GM12878 (cell line): ENCODE results near the gene MAP3K7. TPM values are rescaled to one million over a fixed set of nuclear protein-coding genes. Genes with fewer than 3 reads are reported as not detected.

ENCODE experiments used
- ATAC-seq: fragments of 200-7000 bp; cut with Tn5 transposase; 3 replicates; pipeline ENCODE4 v1.9.1; 2020; ENCODE audit warnings: mild to moderate bottlenecking, moderate library complexity
- BruUV-seq: library from RNA; stranded (reverse); fragments of 400-500 nt; replicated peaks from 2 replicates; lab custom pipeline; 2021; lab: Mats Ljungman, UMichigan
- CTCF ChIA-PET: fragments of 300-600 bp; sonication (Branson Sonifier 250); formaldehyde crosslinking; extraction: SDS; loops from one replicate; lab custom pipeline; 2021; ENCODE audit warnings: inconsistent platforms; lab: Yijun Ruan, JAX
- POLR2A ChIA-PET: fragments of 350-600 bp; formaldehyde crosslinking; extraction: SDS; loops from one replicate; lab custom pipeline; 2021; ENCODE audit warnings: inconsistent platforms; lab: Charles Lee
- RAD21 ChIA-PET: fragments of 300-600 bp; sonication (Branson Sonifier 250); formaldehyde crosslinking; loops from one replicate; lab custom pipeline; 2023; ENCODE audit warnings: antibody characterized with exemption; ENCODE audit not compliant: unreplicated experiment; lab: Charles Lee
- SMC1A ChIA-PET: fragments of 300-600 bp; sonication (Branson Sonifier 250); formaldehyde crosslinking; loops from one replicate; lab custom pipeline; 2023; ENCODE audit not compliant: unreplicated experiment, uncharacterized antibody; lab: Charles Lee
- DNase-seq: peaks from one replicate; pipeline ENCODE4 v3.0.0-alpha.2; 2011; ENCODE audit warnings: low read depth, low spot score
- FAIRE-seq: peaks from 3 replicates; lab custom pipeline; 2011; peaks lifted over from hg19 to GRCh38; lab: Jason Lieb, UNC
- H2AFZ ChIP-seq: 2 replicates; pipeline ENCODE4 v1.6.0; 2011; ENCODE audit warnings: low read depth, low read length, control low read depth; ENCODE audit not compliant: control insufficient read depth
- H3K27ac ChIP-seq: 2 replicates; pipeline ENCODE4 v1.5.1; 2011; ENCODE audit warnings: control low read depth; ENCODE audit not compliant: control insufficient read depth, insufficient read depth
- H3K27me3 ChIP-seq, 2 experiments: replicated peaks in 1 of 2; 2 replicates each; pipeline versions ENCODE4 v1.6.0 to v1.6.1; 2011; ENCODE audit warnings: low read length in 1 of 2; ENCODE audit not compliant: control insufficient read depth in 2 of 2, insufficient read depth in 2 of 2
- H3K36me3 ChIP-seq, 2 experiments: 2 replicates each; pipeline ENCODE4 v1.5.1; 2011; ENCODE audit warnings: low read length in 1 of 2; ENCODE audit not compliant: control insufficient read depth in 2 of 2, insufficient read depth in 2 of 2
- H3K4me1 ChIP-seq: 2 replicates; pipeline ENCODE4 v1.6.1; 2011; ENCODE audit warnings: mild to moderate bottlenecking, low read length, moderate library complexity, mixed read lengths; ENCODE audit not compliant: control insufficient read depth, insufficient read depth
- H3K4me2 ChIP-seq: 2 replicates; pipeline ENCODE4 v1.6.0; 2011; ENCODE audit warnings: control low read depth; ENCODE audit not compliant: control insufficient read depth, insufficient read depth
- H3K4me3 ChIP-seq: fragments of 200-600 bp; sonication (generic); 2 replicates; pipeline ENCODE4 v1.5.1; 2016
- H3K79me2 ChIP-seq: 2 replicates; pipeline ENCODE4 v1.6.0; 2011; ENCODE audit warnings: low read length; ENCODE audit not compliant: control insufficient read depth, insufficient read depth
- H3K9ac ChIP-seq: 2 replicates; pipeline ENCODE4 v1.8.0; 2011; ENCODE audit warnings: low read length, control low read depth, mixed read lengths; ENCODE audit not compliant: control insufficient read depth, insufficient read depth
- H3K9me3 ChIP-seq: replicated peaks from 3 replicates; pipeline ENCODE4 v1.5.1; 2011; ENCODE audit warnings: mild to moderate bottlenecking, low read length; ENCODE audit not compliant: control insufficient read depth, insufficient read depth
- H4K20me1 ChIP-seq: 2 replicates; pipeline ENCODE4 v1.6.0; 2011; ENCODE audit not compliant: control insufficient read depth, insufficient read depth
- BRCA1 ChIP-seq: IDR thresholded peaks from 2 replicates; pipeline ENCODE4 v1.6.1; 2011; ENCODE audit warnings: low read depth, low read length, improper control_type of control experiment
- CREB1 ChIP-seq: IDR thresholded peaks from 2 replicates; pipeline ENCODE4 v1.6.1; 2012; ENCODE audit warnings: low read depth, mild to moderate bottlenecking, inconsistent platforms
- JUND ChIP-seq: IDR thresholded peaks from 2 replicates; pipeline ENCODE4 v1.6.1; 2012; ENCODE audit warnings: low read depth, mild to moderate bottlenecking, low read length, improper control_type of control experiment, moderate library complexity
- KLF5 ChIP-seq: fragments of 450-650 bp; IDR thresholded peaks from 2 replicates; pipeline ENCODE4 v1.6.1; 2014; ENCODE audit warnings: mild to moderate bottlenecking; ENCODE audit not compliant: partially characterized antibody
- MEF2A ChIP-seq: IDR thresholded peaks from 2 replicates; pipeline ENCODE4 v1.6.1; 2011; ENCODE audit warnings: low read depth, mild to moderate bottlenecking, low read length, moderate library complexity; ENCODE audit not compliant: insufficient read depth
- NFIC ChIP-seq: IDR thresholded peaks from 2 replicates; pipeline ENCODE4 v1.6.1; 2012; ENCODE audit warnings: low read depth, mild to moderate bottlenecking, inconsistent platforms, low read length, moderate library complexity
- NR2F1 ChIP-seq: fragments of 450-650 bp; conservative IDR thresholded peaks from 2 replicates; pipeline ENCODE4 v1.6.1; 2017; ENCODE audit warnings: mild to moderate bottlenecking
- PAX8 ChIP-seq: fragments of 450-650 bp; IDR thresholded peaks from 2 replicates; pipeline ENCODE4 v1.6.1; 2017; ENCODE audit warnings: mild to moderate bottlenecking, moderate library complexity
- PML ChIP-seq: IDR thresholded peaks from 2 replicates; pipeline ENCODE4 v1.6.1; 2012; ENCODE audit warnings: low read length, inconsistent platforms
- POLR2AphosphoS5 ChIP-seq: IDR thresholded peaks from 2 replicates; pipeline ENCODE4 v1.6.1; 2011; ENCODE audit warnings: mild to moderate bottlenecking, low read length, inconsistent platforms
- RAD51 ChIP-seq: fragments of 450-650 bp; IDR thresholded peaks from 2 replicates; pipeline ENCODE4 v1.6.1; 2016; ENCODE audit warnings: moderate library complexity, mild to moderate bottlenecking, inconsistent platforms
- RELA ChIP-seq: fragments of 450-650 bp; IDR thresholded peaks from 2 replicates; pipeline ENCODE4 v1.8.0; 2014; ENCODE audit warnings: borderline replicate concordance; ENCODE audit not compliant: partially characterized antibody
- YY1 ChIP-seq: IDR thresholded peaks from 2 replicates; pipeline ENCODE4 v1.6.1; 2011; ENCODE audit warnings: low read depth, mild to moderate bottlenecking, low read length
- WGBS: methylation state at CpG from one replicate; pipeline ENCODE4 v1.1.6; 2016; ENCODE audit warnings: low lambda C conversion rate; ENCODE audit not compliant: insufficient replicate concordance, insufficient coverage; ENCODE audit errors: missing lambda C conversion rate; 5-methylcytosine and 5-hydroxymethylcytosine counted together
- in situ Hi-C: fragments of 300-500 bp; cut with MboI; formaldehyde crosslinking; loops from 9 replicates; pipeline ENCODE4 v1.14.3; 2018; ENCODE audit warnings: mixed read lengths
- intact Hi-C: fragments of 100-400 bp; cut with micrococcal nuclease; formaldehyde crosslinking; loops from one replicate; pipeline ENCODE4 v1.14.2; 2022; ENCODE audit not compliant: unreplicated experiment
- polyA plus RNA-seq, 11 experiments: library from polyadenylated mRNA; depleted of rRNA in 4 of 11; unstranded in 6 of 11; stranded (reverse) in 5 of 11; fragments of >200 nt; fragmentation: Nextera tagmentation in 4 of 11; fragmentation: Illumina TruSeq in 1 of 11; extraction: Ambion mirVana in 4 of 11; extraction: Trizol in 1 of 11; gene quantifications; 1 replicate in 1 of 11; 2 replicates in 10 of 11; pipeline versions ENCODE4 v1.2.1 to v1.2.3, GENCODE V29; 2011 to 2016; ENCODE audit warnings: inconsistent platforms in 2 of 11, missing spikeins in 2 of 11, low read depth in 1 of 11
- total RNA-seq, 4 experiments: library from RNA; depleted of rRNA in 3 of 4; stranded (reverse); fragments of >200 nt in 3 of 4; fragmentation: Illumina TruSeq in 1 of 4; extraction: Trizol in 1 of 4; gene quantifications; 2 replicates each; pipeline versions ENCODE4 v1.2.1 to v1.2.3, GENCODE V29; 2013 to 2021
- TF ChIP-seq, protein P1 (sequence below): fragments of 450-650 bp; IDR thresholded peaks from 2 replicates; pipeline ENCODE4 v1.6.1; 2017; ENCODE audit warnings: mild to moderate bottlenecking, moderate library complexity
- TF ChIP-seq, protein P2 (sequence below): fragments of 450-650 bp; IDR thresholded peaks from 2 replicates; pipeline ENCODE4 v1.6.1; 2016; ENCODE audit warnings: mild to moderate bottlenecking, moderate library complexity, borderline replicate concordance
- TF ChIP-seq, protein P3 (sequence below): IDR thresholded peaks from 2 replicates; pipeline ENCODE4 v1.6.1; 2011; ENCODE audit warnings: low read depth, mild to moderate bottlenecking, low read length, moderate library complexity, borderline replicate concordance; ENCODE audit errors: extremely low read depth

Gene MAP3K7
- total and polyA plus RNA-seq, 10 of the 15 experiments (the other 5 are each of a cell fraction or from before 2014, with no cell fraction given): 7.0 to 42.6 (median 22.0) TPM

DNA sequence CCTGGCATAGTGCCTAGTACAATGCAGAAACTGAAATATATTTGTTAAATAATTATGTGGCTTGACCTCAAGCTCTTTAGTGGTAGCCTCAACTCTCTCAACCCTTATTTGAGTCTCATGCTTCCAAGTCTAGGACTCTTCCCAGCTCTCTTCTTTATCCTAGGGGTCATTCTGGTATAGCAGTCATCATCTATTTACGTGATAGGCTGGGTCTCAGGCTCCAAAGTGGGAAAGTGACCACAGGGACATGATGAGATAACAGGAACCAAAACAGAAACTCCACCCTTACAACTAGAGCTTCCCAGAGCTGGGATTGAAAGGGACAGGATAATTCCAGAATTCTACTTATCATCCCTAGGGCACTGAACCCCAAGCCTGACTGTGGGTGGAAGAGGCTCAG, 17.7 kb upstream of the MAP3K7 start:
- TF ChIP-seq PAX8: no peak
- TF ChIP-seq YY1: no peak
- no peak for TF ChIP-seq PML
- no peak for TF ChIP-seq POLR2AphosphoS5
- TF ChIP-seq, protein P1, sequence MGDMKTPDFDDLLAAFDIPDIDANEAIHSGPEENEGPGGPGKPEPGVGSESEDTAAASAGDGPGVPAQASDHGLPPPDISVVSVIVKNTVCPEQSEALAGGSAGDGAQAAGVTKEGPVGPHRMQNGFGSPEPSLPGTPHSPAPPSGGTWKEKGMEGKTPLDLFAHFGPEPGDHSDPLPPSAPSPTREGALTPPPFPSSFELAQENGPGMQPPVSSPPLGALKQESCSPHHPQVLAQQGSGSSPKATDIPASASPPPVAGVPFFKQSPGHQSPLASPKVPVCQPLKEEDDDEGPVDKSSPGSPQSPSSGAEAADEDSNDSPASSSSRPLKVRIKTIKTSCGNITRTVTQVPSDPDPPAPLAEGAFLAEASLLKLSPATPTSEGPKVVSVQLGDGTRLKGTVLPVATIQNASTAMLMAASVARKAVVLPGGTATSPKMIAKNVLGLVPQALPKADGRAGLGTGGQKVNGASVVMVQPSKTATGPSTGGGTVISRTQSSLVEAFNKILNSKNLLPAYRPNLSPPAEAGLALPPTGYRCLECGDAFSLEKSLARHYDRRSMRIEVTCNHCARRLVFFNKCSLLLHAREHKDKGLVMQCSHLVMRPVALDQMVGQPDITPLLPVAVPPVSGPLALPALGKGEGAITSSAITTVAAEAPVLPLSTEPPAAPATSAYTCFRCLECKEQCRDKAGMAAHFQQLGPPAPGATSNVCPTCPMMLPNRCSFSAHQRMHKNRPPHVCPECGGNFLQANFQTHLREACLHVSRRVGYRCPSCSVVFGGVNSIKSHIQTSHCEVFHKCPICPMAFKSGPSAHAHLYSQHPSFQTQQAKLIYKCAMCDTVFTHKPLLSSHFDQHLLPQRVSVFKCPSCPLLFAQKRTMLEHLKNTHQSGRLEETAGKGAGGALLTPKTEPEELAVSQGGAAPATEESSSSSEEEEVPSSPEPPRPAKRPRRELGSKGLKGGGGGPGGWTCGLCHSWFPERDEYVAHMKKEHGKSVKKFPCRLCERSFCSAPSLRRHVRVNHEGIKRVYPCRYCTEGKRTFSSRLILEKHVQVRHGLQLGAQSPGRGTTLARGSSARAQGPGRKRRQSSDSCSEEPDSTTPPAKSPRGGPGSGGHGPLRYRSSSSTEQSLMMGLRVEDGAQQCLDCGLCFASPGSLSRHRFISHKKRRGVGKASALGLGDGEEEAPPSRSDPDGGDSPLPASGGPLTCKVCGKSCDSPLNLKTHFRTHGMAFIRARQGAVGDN: no peak
- no peak for TF ChIP-seq BRCA1
- no peak for TF ChIP-seq JUND
- no peak for TF ChIP-seq RELA
- TF ChIP-seq, protein P2, sequence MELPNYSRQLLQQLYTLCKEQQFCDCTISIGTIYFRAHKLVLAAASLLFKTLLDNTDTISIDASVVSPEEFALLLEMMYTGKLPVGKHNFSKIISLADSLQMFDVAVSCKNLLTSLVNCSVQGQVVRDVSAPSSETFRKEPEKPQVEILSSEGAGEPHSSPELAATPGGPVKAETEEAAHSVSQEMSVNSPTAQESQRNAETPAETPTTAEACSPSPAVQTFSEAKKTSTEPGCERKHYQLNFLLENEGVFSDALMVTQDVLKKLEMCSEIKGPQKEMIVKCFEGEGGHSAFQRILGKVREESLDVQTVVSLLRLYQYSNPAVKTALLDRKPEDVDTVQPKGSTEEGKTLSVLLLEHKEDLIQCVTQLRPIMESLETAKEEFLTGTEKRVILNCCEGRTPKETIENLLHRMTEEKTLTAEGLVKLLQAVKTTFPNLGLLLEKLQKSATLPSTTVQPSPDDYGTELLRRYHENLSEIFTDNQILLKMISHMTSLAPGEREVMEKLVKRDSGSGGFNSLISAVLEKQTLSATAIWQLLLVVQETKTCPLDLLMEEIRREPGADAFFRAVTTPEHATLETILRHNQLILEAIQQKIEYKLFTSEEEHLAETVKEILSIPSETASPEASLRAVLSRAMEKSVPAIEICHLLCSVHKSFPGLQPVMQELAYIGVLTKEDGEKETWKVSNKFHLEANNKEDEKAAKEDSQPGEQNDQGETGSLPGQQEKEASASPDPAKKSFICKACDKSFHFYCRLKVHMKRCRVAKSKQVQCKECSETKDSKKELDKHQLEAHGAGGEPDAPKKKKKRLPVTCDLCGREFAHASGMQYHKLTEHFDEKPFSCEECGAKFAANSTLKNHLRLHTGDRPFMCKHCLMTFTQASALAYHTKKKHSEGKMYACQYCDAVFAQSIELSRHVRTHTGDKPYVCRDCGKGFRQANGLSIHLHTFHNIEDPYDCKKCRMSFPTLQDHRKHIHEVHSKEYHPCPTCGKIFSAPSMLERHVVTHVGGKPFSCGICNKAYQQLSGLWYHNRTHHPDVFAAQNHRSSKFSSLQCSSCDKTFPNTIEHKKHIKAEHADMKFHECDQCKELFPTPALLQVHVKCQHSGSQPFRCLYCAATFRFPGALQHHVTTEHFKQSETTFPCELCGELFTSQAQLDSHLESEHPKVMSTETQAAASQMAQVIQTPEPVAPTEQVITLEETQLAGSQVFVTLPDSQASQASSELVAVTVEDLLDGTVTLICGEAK: no peak
- no peak for TF ChIP-seq NFIC
- no peak for TF ChIP-seq RAD51
- TF ChIP-seq NR2F1: no peak
- TF ChIP-seq, protein P3, sequence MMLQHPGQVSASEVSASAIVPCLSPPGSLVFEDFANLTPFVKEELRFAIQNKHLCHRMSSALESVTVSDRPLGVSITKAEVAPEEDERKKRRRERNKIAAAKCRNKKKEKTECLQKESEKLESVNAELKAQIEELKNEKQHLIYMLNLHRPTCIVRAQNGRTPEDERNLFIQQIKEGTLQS: no peak
- TF ChIP-seq MEF2A: no peak
- no peak for TF ChIP-seq KLF5
- no peak for TF ChIP-seq CREB1
- no peaks in the 10 kb centered on the region for H3K79me2 ChIP-seq
- H3K4me1 ChIP-seq: no peaks in the 10 kb centered on the region
- no peak overlapping the region for H3K9ac ChIP-seq
- H4K20me1 ChIP-seq: no peaks in the 10 kb centered on the region
- BruUV-seq: no TSS peak
- no peak overlapping the region for H3K4me2 ChIP-seq
- SMC1A ChIA-PET: no interaction called here
- no peaks in the 10 kb centered on the region for H3K36me3 ChIP-seq
- H3K27me3 ChIP-seq: peaks cover 0 to 2% of the 10 kb centered on the region in 2 experiments; a peak in 1 of 4 replicates
- RAD21 ChIA-PET: no interaction called here
- FAIRE-seq (no peak), DNase-seq (no peak), ATAC-seq (no peak)
- no peak overlapping the region for H2AFZ ChIP-seq
- no peak overlapping the region for H3K4me3 ChIP-seq
- H3K27ac ChIP-seq: no peak overlapping the region
- POLR2A ChIA-PET: no interaction called here
- CTCF ChIA-PET: interaction anchor here (1.5 kb wide), 1 partner anchor 12 kb away, joined by 3 read pairs; no protein-coding TSS in a partner anchor
- no peaks in the 10 kb centered on the region for H3K9me3 ChIP-seq
- intact Hi-C loops: no loop called here
- in situ Hi-C loops: no loop called here
- WGBS: 0% methylated on average over 1 of the region's 1 CpG
